HS-27A (cell line): ENCODE measurements around the gene ABCC9.
"Not testable (repeated sequence)": the region's sequence is repeated elsewhere in the genome, so short reads cannot be mapped to it uniquely, and the experiment has no call there.

Experiments
- DNase-seq: peaks from one replicate; pipeline ENCODE4 v3.0.0-alpha.2; 2012; ENCODE audit warnings: low read depth, missing footprints

The ABCC9 gene

DNA sequence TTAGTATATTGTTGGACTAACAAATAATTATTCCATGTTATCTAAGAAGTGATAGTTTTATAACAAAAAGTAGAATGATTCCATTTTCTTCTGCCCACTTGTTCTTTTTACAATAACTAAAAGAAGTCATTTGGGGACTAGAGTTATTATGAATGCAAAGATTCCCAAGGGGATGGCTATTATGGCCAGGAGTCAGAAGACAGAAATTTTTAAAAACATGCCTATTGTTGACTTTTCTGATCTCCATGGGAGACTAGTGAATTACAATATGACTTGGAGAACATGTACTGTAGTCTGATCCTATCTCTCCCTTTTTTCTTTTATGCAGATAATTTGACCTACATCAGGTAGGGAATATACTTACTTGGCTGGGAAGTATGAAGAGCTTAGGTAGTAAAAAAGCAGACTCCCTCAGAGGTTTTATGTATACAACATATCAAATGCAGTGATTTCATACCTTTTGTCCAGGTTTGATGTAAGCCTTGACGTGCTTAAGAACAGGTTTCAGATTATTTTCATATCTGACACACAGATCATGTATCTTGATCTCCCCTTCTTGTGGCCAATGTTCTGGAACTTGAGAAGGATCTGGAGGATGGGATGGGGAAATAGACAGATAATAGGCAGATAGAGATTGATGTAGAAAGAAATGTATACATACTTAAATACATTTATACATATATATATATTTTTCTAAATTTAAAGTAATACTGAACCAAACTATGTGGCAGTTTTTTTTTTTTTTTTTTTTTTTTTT, 125.7 kb downstream of the ABCC9 start:
- no peak for DNase-seq

GRCh38 chr12:21814814-21815213, 126.4 kb downstream of the ABCC9 start:
- no peak for DNase-seq

DNA sequence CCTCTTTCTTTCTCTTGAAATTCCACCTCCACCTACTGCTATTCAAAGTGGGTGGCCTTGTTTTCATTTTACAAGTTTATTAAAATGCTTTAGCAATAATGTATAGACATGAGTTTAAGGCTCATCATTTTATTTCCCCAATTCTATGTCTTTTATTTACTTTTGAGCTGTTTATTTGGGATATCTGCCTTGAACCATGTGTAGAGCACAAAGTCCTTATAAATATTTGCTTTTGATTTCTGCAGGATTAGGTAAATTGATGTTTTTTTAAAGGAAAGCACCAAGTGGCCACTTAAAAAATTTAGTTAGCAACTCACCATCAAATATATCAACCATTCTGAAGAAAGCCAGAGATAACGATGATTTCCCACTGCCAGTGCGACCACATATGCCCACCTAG, 126.9 kb downstream of the ABCC9 start:
- DNase-seq: no peak

- DNase-seq: no peak
Measured at GRCh38 chr12:21813751-21814150, 127.5 kb downstream of the ABCC9 start.

DNA sequence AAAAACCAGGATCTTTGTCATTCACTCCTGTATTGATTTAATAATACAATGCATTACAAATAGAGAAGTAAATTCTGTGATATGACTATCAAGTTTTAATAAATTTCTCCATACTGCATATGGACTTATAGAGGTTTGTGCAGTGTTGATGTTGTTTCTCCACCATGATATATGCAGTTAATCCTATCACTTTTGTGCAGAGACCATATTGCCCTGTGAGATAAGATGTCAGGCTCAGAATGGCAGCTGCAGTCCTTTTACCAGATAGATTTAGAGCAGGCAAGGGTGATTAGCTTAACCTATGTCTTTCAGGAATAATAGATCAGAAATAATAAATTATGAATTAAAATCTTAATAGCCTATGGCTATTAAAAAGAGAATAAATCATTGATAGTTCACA, 128.1 kb downstream of the ABCC9 start:
- DNase-seq: no peak

DNA sequence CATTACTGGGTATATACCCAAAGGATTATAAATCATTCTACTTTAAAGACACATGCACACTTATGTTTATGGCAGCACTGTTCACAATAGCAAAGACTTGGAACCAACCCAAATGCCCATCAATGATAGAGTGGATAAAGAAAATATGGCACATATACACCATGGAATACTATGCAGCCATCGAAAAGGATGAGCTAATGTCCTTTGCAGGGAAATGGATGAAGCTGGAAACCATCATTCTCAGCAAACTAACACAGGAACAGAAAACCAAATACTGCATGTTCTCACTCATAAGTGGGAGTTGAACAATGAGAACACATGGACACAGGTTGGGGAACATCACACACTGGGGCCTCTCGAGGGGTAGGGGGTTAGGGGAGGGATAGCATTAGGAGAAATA, 128.9 kb downstream of the ABCC9 start:
- DNase-seq: not testable (repeated sequence)

DNA sequence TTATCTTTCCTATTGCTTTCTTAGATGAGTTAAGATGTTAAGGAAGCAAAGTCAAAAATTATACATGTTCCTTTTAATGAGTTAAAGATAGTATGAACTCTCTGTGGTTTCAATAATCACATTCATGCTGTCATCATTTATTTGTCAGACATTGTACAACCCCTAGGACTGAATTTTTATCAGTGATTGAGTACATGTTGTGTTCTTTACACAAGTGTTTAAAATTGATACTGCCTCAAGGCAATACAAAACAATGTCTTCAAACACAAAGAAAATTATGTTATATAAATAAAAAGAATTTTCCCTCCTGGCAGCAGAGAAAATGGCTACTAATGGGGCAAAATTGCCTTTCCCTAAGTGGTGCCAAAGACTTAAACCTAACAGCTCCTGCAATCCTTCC, 132.1 kb downstream of the ABCC9 start:
- no peak for DNase-seq

DNA sequence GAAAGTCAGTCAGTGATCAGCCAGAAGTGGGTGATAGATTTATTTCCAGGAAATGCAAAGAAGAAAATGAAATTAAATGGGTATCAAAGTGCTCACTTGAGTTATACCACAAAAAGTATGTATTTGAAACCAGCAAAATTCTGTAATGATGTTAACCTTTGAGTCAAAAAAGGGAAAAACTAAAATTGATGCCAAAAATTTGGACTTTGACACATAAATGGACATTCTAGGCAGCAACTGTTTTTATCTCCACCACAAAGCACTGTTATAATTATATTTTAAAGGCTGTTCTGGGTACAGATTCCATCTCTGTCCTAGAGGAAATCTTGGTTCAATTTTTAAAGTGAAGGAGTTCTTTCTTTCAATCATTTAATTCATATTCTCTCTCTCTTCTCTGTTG, 135.0 kb downstream of the ABCC9 start:
- no peak for DNase-seq

DNA sequence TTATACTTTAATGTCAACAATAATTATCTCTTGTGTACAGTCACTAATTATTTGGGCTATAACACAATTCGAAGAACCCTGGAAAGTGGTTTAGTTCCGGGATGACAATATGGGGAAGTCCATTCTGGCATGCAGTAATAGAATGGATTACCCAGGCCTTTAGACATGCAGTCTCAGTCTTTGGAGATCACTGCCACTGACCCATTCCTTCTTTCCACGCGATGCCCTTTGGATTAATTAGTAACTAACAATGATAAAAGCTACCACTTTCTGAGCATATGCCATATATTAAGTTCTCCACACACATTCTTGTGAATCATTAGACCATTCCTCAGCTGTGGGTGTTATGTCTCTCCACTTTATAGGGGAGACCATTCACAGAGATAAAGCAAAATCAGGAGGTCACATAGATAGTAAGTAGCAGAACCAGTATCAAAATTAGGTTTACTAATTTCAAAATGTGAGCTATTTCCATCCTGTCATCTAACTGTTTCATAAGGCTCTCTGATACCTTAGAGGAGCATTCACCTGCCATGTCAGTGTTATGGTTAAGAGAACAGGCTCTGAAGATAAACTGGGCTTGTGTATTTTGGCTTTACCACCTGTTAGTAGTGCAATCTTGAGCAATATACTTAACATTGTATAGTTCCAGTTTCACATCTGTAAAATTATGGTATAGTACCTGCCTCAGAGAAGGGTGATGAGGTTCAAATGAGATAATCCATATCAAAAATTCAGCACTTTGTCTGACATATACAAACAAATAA, 139.5 kb downstream of the ABCC9 start:
- DNase-seq: no peak

- DNase-seq: no peak
Measured at GRCh38 chr12:21800011-21800410, 141.2 kb downstream of the ABCC9 start.

DNA sequence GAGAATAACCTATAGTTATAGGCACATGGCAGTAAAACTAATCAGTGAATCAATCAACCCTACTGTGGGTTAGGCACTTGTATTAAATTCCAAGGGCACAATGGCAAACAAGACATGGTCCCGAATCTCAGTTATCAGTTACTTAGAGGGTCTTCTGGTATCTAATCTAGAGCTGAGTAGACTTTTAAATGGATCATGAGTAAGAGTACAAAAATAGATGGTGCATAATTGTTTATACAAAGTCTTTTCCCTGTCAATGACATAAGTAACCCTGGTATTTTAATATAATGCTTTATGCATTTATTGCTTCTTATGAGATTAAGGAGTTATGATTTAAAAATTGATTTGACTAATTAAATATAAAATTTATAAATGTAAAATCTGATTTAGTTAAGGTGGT, 143.7 kb downstream of the ABCC9 start:
- no peak for DNase-seq

GRCh38 chr12:21795648-21796328, 145.4 kb downstream of the ABCC9 start:
- DNase-seq: no peak

GRCh38 chr12:21794807-21795595, 146.2 kb downstream of the ABCC9 start:
- DNase-seq: not testable (repeated sequence)

GRCh38 chr12:21789687-21790086, 151.5 kb downstream of the ABCC9 start:
- not testable (repeated sequence) for DNase-seq

DNA sequence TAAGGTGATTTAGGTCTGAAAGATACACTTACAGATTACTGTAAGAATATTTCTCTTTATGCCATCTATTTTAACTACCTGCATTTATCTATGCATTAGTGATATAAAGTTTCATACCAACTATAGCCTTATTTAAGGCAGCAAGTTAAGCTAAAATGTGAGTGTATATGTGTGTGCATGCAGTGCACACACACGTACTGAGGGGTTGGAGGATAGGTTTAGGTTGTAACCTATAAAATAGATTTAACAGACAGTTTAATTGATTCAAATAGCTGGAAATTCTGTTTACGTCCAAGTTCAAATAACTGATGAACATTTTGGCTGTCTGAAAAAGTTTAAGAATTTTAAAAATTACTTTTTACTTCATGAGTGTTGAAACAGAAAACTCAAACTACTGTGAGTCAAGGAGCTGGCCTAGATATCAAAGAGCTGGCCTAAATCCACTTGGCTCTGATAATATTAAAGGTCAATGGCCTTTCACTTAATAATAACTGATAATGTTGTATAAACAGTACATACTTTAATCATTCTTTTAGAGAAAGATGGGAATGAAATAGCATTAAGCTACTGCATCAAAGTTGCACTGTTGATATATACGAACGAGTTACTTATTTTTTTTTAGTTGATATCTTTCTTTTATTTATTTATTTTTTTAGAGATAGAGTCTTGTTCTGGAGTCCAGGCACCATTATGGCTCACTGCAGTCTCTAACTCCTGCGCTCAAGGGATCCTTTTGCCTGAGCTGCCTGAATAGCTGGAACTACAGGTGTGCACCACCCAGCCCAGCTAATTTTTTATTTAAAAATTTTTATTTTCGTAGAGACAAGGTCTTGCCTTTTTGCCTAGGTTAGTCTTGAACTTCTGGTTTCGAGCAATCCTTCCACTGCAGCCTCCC, 152.9 kb downstream of the ABCC9 start:
- DNase-seq: no peak

- DNase-seq: no peak
Measured at GRCh38 chr12:21786041-21786531, 155.1 kb downstream of the ABCC9 start.

DNA sequence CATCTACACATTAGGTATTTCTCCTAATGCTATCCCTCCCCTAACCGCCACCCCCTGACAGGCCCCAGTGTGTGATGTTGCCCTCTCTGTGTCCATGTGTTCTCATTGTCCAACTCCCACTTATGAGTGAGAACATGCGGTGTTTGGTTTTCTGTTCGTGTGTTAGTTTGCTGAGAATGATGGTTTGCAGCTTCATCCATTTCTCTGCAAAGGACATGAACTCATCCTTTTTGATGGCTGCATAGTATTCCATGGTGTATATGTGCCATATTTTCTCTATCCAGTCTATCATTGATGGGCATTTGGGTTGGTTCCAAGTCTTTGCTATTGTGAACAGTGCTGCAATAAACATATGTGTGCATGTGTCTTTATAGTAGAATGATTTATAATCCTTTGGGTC, 158.5 kb downstream of the ABCC9 start:
- DNase-seq: not testable (repeated sequence)

GRCh38 chr12:21780786-21781185, 160.4 kb downstream of the ABCC9 start:
- no peak for DNase-seq

GRCh38 chr12:21776175-21776574, 165.1 kb downstream of the ABCC9 start:
- DNase-seq: no peak

DNA sequence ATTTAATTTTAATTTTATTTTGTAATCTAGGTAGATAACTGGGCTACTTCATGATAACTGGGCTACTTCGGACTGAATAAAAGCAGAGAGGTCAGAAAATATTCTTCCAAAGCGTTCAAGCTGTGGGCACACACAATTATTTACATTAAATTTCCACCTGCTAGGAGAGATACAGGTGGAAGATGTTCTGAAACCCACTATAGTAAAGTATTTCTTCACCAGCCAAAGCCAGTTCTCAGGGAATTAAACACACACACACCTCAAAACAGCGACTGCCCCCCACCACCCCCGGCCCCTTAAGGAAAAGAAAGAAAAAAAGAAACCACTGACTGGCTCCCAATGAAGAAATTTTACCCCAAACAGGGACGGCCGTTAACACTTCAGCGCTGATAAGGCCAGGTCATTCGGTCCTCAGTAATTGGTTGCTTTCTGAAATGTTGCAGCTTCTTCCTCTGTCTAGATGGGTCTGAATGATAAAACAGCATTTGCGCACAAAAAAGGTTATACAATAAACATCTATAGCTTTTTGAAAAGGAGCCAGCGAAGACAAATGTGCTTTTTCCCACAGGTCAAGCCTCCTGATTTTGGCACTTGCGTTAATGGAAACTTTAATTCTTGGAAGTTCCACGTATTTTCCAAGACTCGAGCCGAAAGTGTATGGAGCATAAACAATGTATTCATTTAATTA, 165.9 kb downstream of the ABCC9 start:
- no peak for DNase-seq
